IMR-90 (cell line): ENCODE results near the gene U2SURP. TPM values are rescaled to one million over a fixed set of nuclear protein-coding genes. Genes with fewer than 3 reads are reported as not detected.

Experiments
- ATAC-seq: fragments of 200-7000 bp; cut with Tn5 transposase; 2 replicates; pipeline ENCODE4 v1.9.1; 2020; ENCODE audit warnings: low read depth, mild to moderate bottlenecking, moderate library complexity
- BruUV-seq: library from RNA; stranded (reverse); fragments of 400-500 nt; replicated peaks from 2 replicates; lab custom pipeline; 2021; lab: Mats Ljungman, UMichigan
- CTCF ChIA-PET: fragments of 300-600 bp; formaldehyde crosslinking; extraction: SDS; loops from one replicate; lab custom pipeline; 2021; ENCODE audit warnings: antibody characterized with exemption; lab: Yijun Ruan, JAX
- POLR2A ChIA-PET: fragments of 300-600 bp; sonication (Branson Sonifier 250); formaldehyde crosslinking; loops from one replicate; lab custom pipeline; 2022; ENCODE audit warnings: antibody characterized with exemption; ENCODE audit not compliant: unreplicated experiment; lab: Charles Lee
- DNase-seq: peaks from one replicate; pipeline ENCODE4 v3.0.0; 2013
- H2AFZ ChIP-seq: replicated peaks from 2 replicates; pipeline ENCODE3; 2013; ENCODE audit warnings: low read length, mild to moderate bottlenecking; ENCODE audit not compliant: poor library complexity
- H2AK5ac ChIP-seq: 2 replicates; pipeline ENCODE4 v1.6.1; 2013; ENCODE audit warnings: low read depth, low read length, inconsistent platforms
- H2AK9ac ChIP-seq: replicated peaks from 2 replicates; pipeline ENCODE3; 2013; ENCODE audit warnings: mild to moderate bottlenecking, low read depth, low read length, moderate library complexity; ENCODE audit not compliant: poor library complexity
- H2BK120ac ChIP-seq: 2 replicates; pipeline ENCODE4 v1.6.1; 2013; ENCODE audit warnings: low read depth, low read length, inconsistent platforms
- H2BK15ac ChIP-seq: 3 replicates; pipeline ENCODE4 v1.6.1; 2013; ENCODE audit warnings: low read depth, low read length, inconsistent platforms
- H2BK20ac ChIP-seq: 2 replicates; pipeline ENCODE4 v1.6.1; 2013; ENCODE audit warnings: low read depth, mild to moderate bottlenecking, inconsistent platforms, low read length, moderate library complexity
- H2BK5ac ChIP-seq: 2 replicates; pipeline ENCODE4 v1.6.1; 2013; ENCODE audit warnings: mild to moderate bottlenecking, low read depth, low read length, inconsistent platforms; ENCODE audit not compliant: poor library complexity, severe bottlenecking
- H3K14ac ChIP-seq: replicated peaks from 2 replicates; pipeline ENCODE4 v1.6.1; 2013; ENCODE audit warnings: low read depth, low read length, inconsistent platforms
- H3K18ac ChIP-seq: 2 replicates; pipeline ENCODE4 v1.6.1; 2013; ENCODE audit warnings: low read depth, low read length, control low read depth
- H3K23ac ChIP-seq: 2 replicates; pipeline ENCODE4 v1.6.1; 2013; ENCODE audit warnings: low read depth, low read length, inconsistent platforms
- H3K27ac ChIP-seq: 2 replicates; pipeline ENCODE4 v1.5.1; 2013; ENCODE audit warnings: mild to moderate bottlenecking, control low read depth, low read length; ENCODE audit not compliant: insufficient read depth
- H3K27me3 ChIP-seq: 2 replicates; pipeline ENCODE4 v1.6.1; 2013; ENCODE audit warnings: low read length; ENCODE audit not compliant: control insufficient read depth, insufficient read depth
- H3K36me3 ChIP-seq: 2 replicates; pipeline ENCODE4 v1.6.1; 2013; ENCODE audit warnings: low read length, mixed read lengths; ENCODE audit not compliant: control insufficient read depth, insufficient read depth
- H3K4ac ChIP-seq: 2 replicates; pipeline ENCODE4 v1.6.1; 2013; ENCODE audit warnings: low read depth, low read length, inconsistent platforms
- H3K4me1 ChIP-seq: 2 replicates; pipeline ENCODE4 v1.6.1; 2013; ENCODE audit warnings: low read length, mixed read lengths; ENCODE audit not compliant: control insufficient read depth, insufficient read depth
- H3K4me2 ChIP-seq: 2 replicates; pipeline ENCODE4 v1.6.1; 2013; ENCODE audit warnings: low read depth, mild to moderate bottlenecking, control low read depth, low read length, moderate library complexity
- H3K4me3 ChIP-seq: 2 replicates; pipeline ENCODE4 v1.5.1; 2013; ENCODE audit warnings: low read depth, mild to moderate bottlenecking, control low read depth, low read length, moderate library complexity; ENCODE audit not compliant: insufficient read depth
- H3K56ac ChIP-seq: 2 replicates; pipeline ENCODE4 v1.6.1; 2013; ENCODE audit warnings: low read length, inconsistent platforms; ENCODE audit not compliant: insufficient read depth; ENCODE audit errors: extremely low read depth
- H3K79me1 ChIP-seq, 2 experiments: 2 replicates each; pipeline ENCODE4 v1.6.1; 2013; ENCODE audit warnings: low read length in 2 of 2, inconsistent platforms in 1 of 2, low read depth in 1 of 2
- H3K9ac ChIP-seq: 2 replicates; pipeline ENCODE4 v1.6.1; 2013; ENCODE audit warnings: low read depth, low read length, control low read depth
- H3K9me1 ChIP-seq: 2 replicates; pipeline ENCODE4 v1.6.1; 2013; ENCODE audit warnings: low read length, inconsistent platforms; ENCODE audit not compliant: insufficient read depth
- H3K9me3 ChIP-seq: 2 replicates; pipeline ENCODE4 v1.6.1; 2013; ENCODE audit warnings: low read length; ENCODE audit not compliant: control insufficient read depth, insufficient read depth
- H4K20me1 ChIP-seq: 2 replicates; pipeline ENCODE4 v1.6.1; 2013; ENCODE audit warnings: low read length, inconsistent platforms; ENCODE audit not compliant: insufficient read depth
- H4K5ac ChIP-seq: 2 replicates; pipeline ENCODE4 v1.6.1; 2013; ENCODE audit warnings: mild to moderate bottlenecking, low read depth, low read length, control low read depth
- H4K8ac ChIP-seq, 2 experiments: 2 replicates each; pipeline ENCODE4 v1.6.1; 2013; ENCODE audit warnings: low read depth in 2 of 2, low read length in 2 of 2, control low read depth in 1 of 2, inconsistent platforms in 1 of 2
- H4K91ac ChIP-seq: 2 replicates; pipeline ENCODE4 v1.6.1; 2013; ENCODE audit warnings: low read depth, low read length, inconsistent platforms; ENCODE audit not compliant: insufficient read depth
- BHLHE40 ChIP-seq: fragments of 150-350 bp; IDR thresholded peaks from 2 replicates; pipeline ENCODE4 v1.6.1; 2016; ENCODE audit warnings: mild to moderate bottlenecking, low read depth, low read length
- CEBPB ChIP-seq: IDR thresholded peaks from 2 replicates; pipeline ENCODE4 v1.6.1; 2012; ENCODE audit warnings: low read depth, low read length, improper control_type of control experiment
- CHD1 ChIP-seq: IDR thresholded peaks from 2 replicates; pipeline ENCODE4 v1.6.1; 2012; ENCODE audit warnings: low read depth, low read length, improper control_type of control experiment
- CTCF ChIP-seq: conservative IDR thresholded peaks from 2 replicates; pipeline ENCODE4 v1.5.1; 2012; ENCODE audit warnings: mild to moderate bottlenecking, low read depth, low read length, improper control_type of control experiment
- ELK1 ChIP-seq: fragments of 150-350 bp; IDR thresholded peaks from 2 replicates; pipeline ENCODE4 v1.6.1; 2016; ENCODE audit warnings: low read depth, mild to moderate bottlenecking, low read length, moderate library complexity, borderline replicate concordance
- FOS ChIP-seq: fragments of 150-350 bp; IDR thresholded peaks from 2 replicates; pipeline ENCODE4 v1.6.1; 2016; ENCODE audit warnings: low read depth, low read length
- MAFK ChIP-seq: IDR thresholded peaks from 2 replicates; pipeline ENCODE4 v1.6.1; 2012; ENCODE audit warnings: low read depth, low read length, improper control_type of control experiment
- MAZ ChIP-seq: IDR thresholded peaks from 2 replicates; pipeline ENCODE4 v1.6.1; 2012; ENCODE audit warnings: low read depth, mild to moderate bottlenecking, low read length, improper control_type of control experiment, moderate library complexity, borderline replicate concordance
- MXI1 ChIP-seq: IDR thresholded peaks from 2 replicates; pipeline ENCODE4 v1.6.1; 2012; ENCODE audit warnings: low read depth, mild to moderate bottlenecking, low read length, moderate library complexity, borderline replicate concordance
- NFE2L2 ChIP-seq: fragments of 150-350 bp; IDR thresholded peaks from 2 replicates; pipeline ENCODE4 v1.6.1; 2016; ENCODE audit warnings: low read depth, mild to moderate bottlenecking, low read length
- POLR2A ChIP-seq: IDR thresholded peaks from 2 replicates; pipeline ENCODE4 v1.6.1; 2012; ENCODE audit warnings: mild to moderate bottlenecking, low read depth, low read length
- RAD21 ChIP-seq: IDR thresholded peaks from 2 replicates; pipeline ENCODE4 v1.6.1; 2012; ENCODE audit warnings: low read length, improper control_type of control experiment
- RCOR1 ChIP-seq: IDR thresholded peaks from 2 replicates; pipeline ENCODE4 v1.6.1; 2012; ENCODE audit warnings: mild to moderate bottlenecking, low read length, improper control_type of control experiment; ENCODE audit not compliant: insufficient replicate concordance
- RFX5 ChIP-seq: IDR thresholded peaks from 2 replicates; pipeline ENCODE4 v1.8.0; 2012; ENCODE audit warnings: low read depth, mild to moderate bottlenecking, low read length, moderate library complexity
- SMC3 ChIP-seq: fragments of 150-350 bp; IDR thresholded peaks from 2 replicates; pipeline ENCODE4 v1.6.1; 2016; ENCODE audit warnings: low read depth, mild to moderate bottlenecking, antibody characterized with exemption, low read length, moderate library complexity
- USF2 ChIP-seq: fragments of 150-350 bp; IDR thresholded peaks from 2 replicates; pipeline ENCODE4 v1.6.1; 2017; ENCODE audit warnings: mild to moderate bottlenecking, antibody characterized with exemption, low read length, low read depth
- WGBS, 2 experiments: methylation state at CpG; one replicate each; pipeline versions ENCODE4 v1.1.5 to v1.1.7; 2013; ENCODE audit warnings: missing lambda C conversion rate in 2 of 2; ENCODE audit not compliant: insufficient read length in 1 of 2; ENCODE audit errors: extremely low coverage in 2 of 2; 5-methylcytosine and 5-hydroxymethylcytosine counted together
- dilution Hi-C: fragments of 300-500 bp; cut with HindIII; formaldehyde crosslinking; loops from one replicate; pipeline ENCODE4 v1.14.3; 2018; ENCODE audit warnings: low sequenced_read_pairs; ENCODE audit not compliant: unreplicated experiment
- in situ Hi-C: fragments of 300-500 bp; cut with MboI; formaldehyde crosslinking; loops from 3 replicates; pipeline ENCODE4 v1.14.3; 2019; ENCODE audit warnings: low sequenced_read_pairs, inconsistent platforms, mixed read lengths
- intact Hi-C: fragments of 100-400 bp; cut with micrococcal nuclease; formaldehyde crosslinking; loops from 2 replicates; pipeline ENCODE4 v1.10.0; 2022
- polyA plus RNA-seq, 3 experiments: library from polyadenylated mRNA; depleted of rRNA; stranded (reverse); fragments of >200 nt; gene quantifications; 2 replicates each; pipeline ENCODE4 v1.2.3, GENCODE V29; 2012; ENCODE audit warnings: low replicate concordance in 1 of 3
- total RNA-seq: library from RNA; depleted of rRNA; stranded (reverse); fragments of >200 nt; gene quantifications from 2 replicates; pipeline ENCODE4 v1.2.3, GENCODE V29; 2012

Gene U2SURP
- total and polyA plus RNA-seq, 2 of the 4 experiments (the other 2 are of a cell fraction), result 24.8 to 29.4 TPM

- in situ Hi-C loops, result no loop called here
- Histone ChIP-seq H2BK120ac (no peak overlapping the region), H3K9me3 (peaks cover 2% of the 10 kb centered on the region; the same call in 1 of the 2 replicates), H2BK15ac (no peak overlapping the region), H3K36me3 (no peaks in the 10 kb centered on the region), H4K20me1 (no peaks in the 10 kb centered on the region), H2BK20ac (no peak overlapping the region), H4K8ac (no peak overlapping the region), H3K27me3 (peaks cover 52% of the 10 kb centered on the region), H3K4me2 (peak overlapping the region; percentile 50; the same call in 1 of the 2 replicates), H2AK9ac (no peak overlapping the region), H3K4me1 (0 out of 2 replicates have a peak, but pooled peaks cover 2% of the 10 kb centered on the region), H3K4ac (no peak overlapping the region), H2AFZ (peak overlapping the region; percentile 84), H3K79me1 (no peaks in the 10 kb centered on the region), H3K4me3 (peak overlapping the region; percentile 48), H3K9ac (no peak overlapping the region), H3K56ac (no peak overlapping the region), H3K14ac (no peak overlapping the region), H2AK5ac (no peak overlapping the region), H3K27ac (no peak overlapping the region), H3K9me1 (no peaks in the 10 kb centered on the region; the same call in 1 of the 2 replicates), H3K23ac (no peak overlapping the region), H2BK5ac (no peak overlapping the region), H4K5ac (no peak overlapping the region), H4K91ac (no peak overlapping the region), H3K18ac (no peak overlapping the region)
- ChIA-PET CTCF (no interaction called here), POLR2A (no interaction called here)
- ATAC-seq, result peak; percentile 36
- no peak for TF ChIP-seq CEBPB
- TF ChIP-seq MAZ, result no peak
- TF ChIP-seq USF2, result no peak
- TF ChIP-seq MAFK, result no peak
- no peak for TF ChIP-seq CTCF
- TF ChIP-seq RCOR1, result no peak
- TF ChIP-seq RFX5, result no peak
- TF ChIP-seq BHLHE40, result no peak
- TF ChIP-seq SMC3, result no peak
- TF ChIP-seq POLR2A, result no peak
- TF ChIP-seq CHD1, result no peak
- no peak for TF ChIP-seq ELK1
- no peak for TF ChIP-seq MXI1
- TF ChIP-seq RAD21, result no peak
- no peak for TF ChIP-seq NFE2L2
- no peak for TF ChIP-seq FOS
- dilution Hi-C loops, result no loop called here
- BruUV-seq, result no TSS peak
- no peak for DNase-seq
- WGBS, 2 experiments, result 0% methylated on average over 2 of the region's 35 CpGs; no CpG with 5 or more reads in 1 of the 2 experiments
- intact Hi-C loops, result no loop called here
These were observed 38.2 kb upstream of the U2SURP start for GRCh38 chr3:142963234-142963515.
